ENCODE data around the gene MVD. TPM values are rescaled to one million over a fixed set of nuclear protein-coding genes. Genes with fewer than 3 reads are reported as not detected.
A peak's percentile ranks its signal among the peaks of the same experiment; 100 is the strongest.

The MVD gene
- total RNA-seq, 4 donors from 2014 or later = 27.0 to 32.4 (median 29.3) TPM

DNA sequence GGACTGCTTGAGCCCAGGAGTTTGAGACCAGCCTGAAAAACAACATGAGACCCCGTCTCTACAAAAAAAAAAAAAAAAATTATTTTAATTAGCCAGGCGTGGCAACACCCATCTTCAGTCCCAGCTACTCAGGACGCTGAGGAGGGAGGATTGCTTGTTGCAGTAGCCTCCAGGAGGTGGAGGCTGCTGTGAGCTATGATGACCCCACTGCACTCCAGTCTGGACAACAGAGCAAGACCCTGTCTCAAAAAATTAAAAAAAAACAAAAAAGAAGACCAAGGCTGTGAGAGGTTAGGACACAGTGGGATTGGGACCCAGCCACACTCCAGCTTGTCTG is 24.8 kb upstream of the MVD start:
- intact Hi-C loops (cut with DNase I) = no loop called here
- no peaks in the 10 kb centered on the region for H3K9me3 ChIP-seq
- peaks cover 0 to 97% (median 64%) of the 10 kb centered on the region in 4 donors for H3K27me3 ChIP-seq
- WGBS = 53% methylated on average over 3 of the region's 3 CpGs
- H3K4me1 ChIP-seq = peaks cover 19 to 29% (median 26%) of the 10 kb centered on the region in 4 donors
- H3K27ac ChIP-seq (replicated peaks in 1 of 4) = no peak overlapping the region
- DNase-seq (ENCODE audit: extremely low spot score) = no peak
- TF ChIP-seq EP300 (IDR thresholded peaks at IDR 0.05) (no peak), POLR2AphosphoS5 (IDR thresholded peaks at IDR 0.05) (no peak), POLR2A (IDR thresholded peaks at IDR 0.05; ENCODE audit: low read depth) (no peak)
- TF ChIP-seq, protein P1, sequence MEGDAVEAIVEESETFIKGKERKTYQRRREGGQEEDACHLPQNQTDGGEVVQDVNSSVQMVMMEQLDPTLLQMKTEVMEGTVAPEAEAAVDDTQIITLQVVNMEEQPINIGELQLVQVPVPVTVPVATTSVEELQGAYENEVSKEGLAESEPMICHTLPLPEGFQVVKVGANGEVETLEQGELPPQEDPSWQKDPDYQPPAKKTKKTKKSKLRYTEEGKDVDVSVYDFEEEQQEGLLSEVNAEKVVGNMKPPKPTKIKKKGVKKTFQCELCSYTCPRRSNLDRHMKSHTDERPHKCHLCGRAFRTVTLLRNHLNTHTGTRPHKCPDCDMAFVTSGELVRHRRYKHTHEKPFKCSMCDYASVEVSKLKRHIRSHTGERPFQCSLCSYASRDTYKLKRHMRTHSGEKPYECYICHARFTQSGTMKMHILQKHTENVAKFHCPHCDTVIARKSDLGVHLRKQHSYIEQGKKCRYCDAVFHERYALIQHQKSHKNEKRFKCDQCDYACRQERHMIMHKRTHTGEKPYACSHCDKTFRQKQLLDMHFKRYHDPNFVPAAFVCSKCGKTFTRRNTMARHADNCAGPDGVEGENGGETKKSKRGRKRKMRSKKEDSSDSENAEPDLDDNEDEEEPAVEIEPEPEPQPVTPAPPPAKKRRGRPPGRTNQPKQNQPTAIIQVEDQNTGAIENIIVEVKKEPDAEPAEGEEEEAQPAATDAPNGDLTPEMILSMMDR (IDR thresholded peaks at IDR 0.05) = no peak
- no peaks in the 10 kb centered on the region for H3K36me3 ChIP-seq
- H3K4me3 ChIP-seq = no peak overlapping the region

GRCh38 chr16:88687254-88687576 is 24.3 kb upstream of the MVD start:
- Histone ChIP-seq H3K9me3 (no peaks in the 10 kb centered on the region), H3K27me3 (peaks cover 0 to 97% (median 64%) of the 10 kb centered on the region in 4 donors), H3K4me3 (peak overlapping the region in 1 of 4 donors; percentile 51), H3K27ac (replicated peaks in 1 of 4) (no peak overlapping the region), H3K4me1 (peaks cover 19 to 29% (median 25%) of the 10 kb centered on the region in 4 donors), H3K36me3 (no peaks in the 10 kb centered on the region)
- 71% methylated on average over 6 of the region's 10 CpGs for WGBS
- intact Hi-C loops (cut with DNase I) = no loop called here
- no peak for DNase-seq (ENCODE audit: extremely low spot score)
- TF ChIP-seq EP300 (IDR thresholded peaks at IDR 0.05) (no peak), POLR2AphosphoS5 (IDR thresholded peaks at IDR 0.05) (no peak), POLR2A (IDR thresholded peaks at IDR 0.05; ENCODE audit: low read depth) (no peak)
- TF ChIP-seq, protein P1 (IDR thresholded peaks at IDR 0.05) = no peak

DNA sequence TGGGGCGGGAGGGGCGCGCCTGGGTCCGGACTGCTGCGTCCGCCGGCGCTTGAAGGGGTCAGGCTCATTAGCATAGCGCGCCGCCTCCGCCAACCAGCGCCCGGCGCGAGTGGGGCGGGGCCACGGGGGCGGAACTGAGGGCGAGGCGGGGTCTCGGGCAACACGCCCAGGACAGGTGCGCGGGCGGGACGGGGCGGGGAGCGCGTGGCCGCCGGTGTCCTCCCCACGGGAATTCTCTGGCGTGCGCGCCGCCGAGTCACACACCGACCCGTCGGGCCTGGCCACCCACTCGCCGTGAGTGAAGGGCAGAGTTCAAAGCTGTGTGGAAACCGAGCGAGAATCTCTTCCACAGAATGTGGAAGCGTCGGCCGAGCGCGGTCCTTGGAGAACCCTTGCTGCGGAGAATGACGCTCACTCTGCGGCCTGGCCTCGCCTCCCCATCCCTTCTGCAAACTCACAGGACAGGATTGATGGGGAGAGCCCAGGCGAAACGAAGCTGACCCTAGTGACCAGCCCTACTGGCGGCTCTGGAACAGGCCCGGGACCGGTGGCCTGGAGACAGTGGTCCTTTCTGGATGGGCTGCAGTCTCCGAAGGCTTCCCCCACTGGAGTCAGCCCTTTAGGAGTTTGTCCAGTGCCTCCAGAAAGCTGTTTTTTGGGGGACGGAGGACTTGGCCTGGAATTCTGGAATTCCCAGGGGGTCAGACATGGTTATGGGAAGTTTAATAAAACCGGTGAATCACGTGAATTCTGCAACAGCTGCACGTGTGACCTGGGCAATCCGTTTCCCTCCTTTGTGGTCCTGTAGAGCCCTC is 23.8 kb upstream of the MVD start, which contains the start of gene SNAI3:
Gene SNAI3 (minus strand): TSS at position 69 of the 815 bp plus-strand sequence. CDS start 101 bp downstream, outside the sequence.
- Histone ChIP-seq H3K27ac (replicated peaks in 1 of 4) (peak within 1 kb of the TSS in 1 of 4 donors; percentile 23), H3K36me3 (no peaks in the 10 kb centered on the region), H3K27me3 (peaks cover 0 to 97% (median 67%) of the 10 kb centered on the region in 4 donors), H3K4me3 (peak within 1 kb of the TSS; percentile 51 to 65 (median 52)), H3K9me3 (no peaks in the 10 kb centered on the region), H3K4me1 (peaks cover 25 to 29% (median 26%) of the 10 kb centered on the region in 4 donors)
- TF ChIP-seq POLR2AphosphoS5 (IDR thresholded peaks at IDR 0.05) = peak in 1 of 2 donors; percentile 15
- TF ChIP-seq, protein P1 (IDR thresholded peaks at IDR 0.05) = no peak
- DNase-seq (ENCODE audit: extremely low spot score) = no peak
- 11% methylated on average over 14 of the region's 65 CpGs for WGBS
- intact Hi-C loops (cut with DNase I) = no loop called here

DNA sequence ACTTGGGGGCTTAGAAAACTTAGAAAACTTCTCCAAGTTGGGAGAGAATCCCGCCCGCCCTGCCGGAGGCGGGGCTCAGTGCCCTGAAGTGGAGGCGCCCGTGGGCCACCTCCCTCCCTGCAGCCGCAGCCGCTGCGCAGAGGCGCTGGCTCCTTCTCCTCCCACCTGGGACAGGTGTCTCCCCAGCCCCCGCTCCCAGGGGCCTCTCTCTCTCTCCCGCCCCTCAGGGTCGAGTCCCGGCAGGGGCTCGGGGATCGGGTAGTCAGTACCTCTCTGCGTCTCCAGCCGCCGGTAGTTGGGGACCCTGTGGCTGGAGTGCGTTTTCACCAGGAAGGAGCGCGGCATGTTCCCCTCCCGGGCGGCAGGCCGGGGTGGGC is 23.2 kb upstream of the MVD start:
- WGBS = no CpG with 5 or more reads among the region's 25 CpGs
- Histone ChIP-seq H3K27me3 (peaks cover 0 to 97% (median 70%) of the 10 kb centered on the region in 4 donors), H3K4me3 (peak overlapping the region; percentile 51 to 65 (median 52)), H3K4me1 (peaks cover 29 to 31% (median 30%) of the 10 kb centered on the region in 4 donors), H3K9me3 (no peaks in the 10 kb centered on the region), H3K36me3 (no peaks in the 10 kb centered on the region), H3K27ac (replicated peaks in 1 of 4) (peak overlapping the region in 1 of 4 donors; percentile 23)
- intact Hi-C loops (cut with DNase I) = no loop called here
- TF ChIP-seq POLR2AphosphoS5 (IDR thresholded peaks at IDR 0.05) (no peak), POLR2A (IDR thresholded peaks at IDR 0.05; ENCODE audit: low read depth) (no peak), EP300 (IDR thresholded peaks at IDR 0.05) (no peak)
- TF ChIP-seq, protein P1 (IDR thresholded peaks at IDR 0.05) = no peak
- no peak for DNase-seq (ENCODE audit: extremely low spot score)
